ENCODE measurements around the gene SLC35D2. TPM values are rescaled to one million over a fixed set of nuclear protein-coding genes. Genes with fewer than 3 reads are reported as not detected.

SLC35D2 gene
- polyA plus RNA-seq, 4 donors, result 57.2 to 92.7 (median 80.6) TPM

Other genes with a start within 250 kb of the SLC35D2 start
- gene HSD17B3, start 81.5 kb downstream of the SLC35D2 start, polyA plus RNA-seq, result 10 to 100 TPM in 2 of 4 donors, 1 to 10 TPM in 2; 1.5 to 83.0 (median 7.5) TPM
- 1 to 10 TPM in 3 of 4 donors, under 1 TPM in 1; 0.54 to 6.8 (median 3.0) TPM for gene ZNF367, start 34.7 kb upstream of the SLC35D2 start, polyA plus RNA-seq
- 1 to 10 TPM; 1.1 to 7.9 (median 4.1) TPM for gene HABP4, start 66.5 kb upstream of the SLC35D2 start, polyA plus RNA-seq
- gene CDC14B, start 236.1 kb upstream of the SLC35D2 start, polyA plus RNA-seq, result 10 to 100 TPM in 3 of 4 donors, 1 to 10 TPM in 1; 8.5 to 20.8 (median 14.1) TPM

Data from small intestine (tissue), 4 donors.